Measurements from ENCODE around the gene XPNPEP2.
A peak's percentile ranks its signal among the peaks of the same experiment; 100 is the strongest.

The XPNPEP2 gene

GRCh38 chrX:129738466-129739308 is at the start of gene XPNPEP2:
XPNPEP2 (plus strand) TSS chrX:129738979; CDS start chrX:129739214, 235 bp downstream.
- DNase-seq, result peak; percentile 73

GRCh38 chrX:129689796-129690195 is 49.0 kb upstream of the XPNPEP2 start:
- no peak for DNase-seq

GRCh38 chrX:129690435-129690834 is 48.3 kb upstream of the XPNPEP2 start:
- DNase-seq, result no peak

- DNase-seq, result no peak
These were observed 45.4 kb upstream of the XPNPEP2 start for GRCh38 chrX:129693354-129693753.

GRCh38 chrX:129694805-129695204 is 44.0 kb upstream of the XPNPEP2 start:
- DNase-seq, result no peak

GRCh38 chrX:129695535-129695934 is 43.2 kb upstream of the XPNPEP2 start:
- DNase-seq, result no peak

GRCh38 chrX:129695937-129696336 is 42.8 kb upstream of the XPNPEP2 start:
- no peak for DNase-seq

GRCh38 chrX:129696463-129697155 is 42.2 kb upstream of the XPNPEP2 start:
- DNase-seq, result no peak

GRCh38 chrX:129697204-129697829 is 41.5 kb upstream of the XPNPEP2 start:
- DNase-seq, result no peak

- DNase-seq, result no peak
These were observed 40.6 kb upstream of the XPNPEP2 start for GRCh38 chrX:129698150-129698549.

- DNase-seq, result no peak
These were observed 38.2 kb upstream of the XPNPEP2 start for GRCh38 chrX:129700536-129700935.

- peak; percentile 80 for DNase-seq
These were observed 37.1 kb upstream of the XPNPEP2 start for GRCh38 chrX:129701624-129702069.

- no peak for DNase-seq
These were observed 34.3 kb upstream of the XPNPEP2 start for GRCh38 chrX:129704491-129704890.

- no peak for DNase-seq
These were observed 33.3 kb upstream of the XPNPEP2 start for GRCh38 chrX:129705377-129705925.

- no peak for DNase-seq
These were observed 32.8 kb upstream of the XPNPEP2 start for GRCh38 chrX:129705988-129706387.

- peak; percentile 55 for DNase-seq
These were observed 32.2 kb upstream of the XPNPEP2 start for GRCh38 chrX:129706400-129707072.

GRCh38 chrX:129714581-129714980 is 24.2 kb upstream of the XPNPEP2 start:
- no peak for DNase-seq

GRCh38 chrX:129716507-129716906 is 22.3 kb upstream of the XPNPEP2 start:
- DNase-seq, result no peak

GRCh38 chrX:129717892-129718291 is 20.9 kb upstream of the XPNPEP2 start:
- DNase-seq, result peak; percentile 63

GRCh38 chrX:129718676-129719075 is 20.1 kb upstream of the XPNPEP2 start:
- DNase-seq, result no peak

- DNase-seq, result no peak
These were observed 19.5 kb upstream of the XPNPEP2 start for GRCh38 chrX:129719268-129719667.

- no peak for DNase-seq
These were observed 18.7 kb upstream of the XPNPEP2 start for GRCh38 chrX:129719931-129720530.
